HG02642 (cell line): ENCODE results near the gene SND1.

Source experiments
- ATAC-seq: cut with Tn5 transposase; IDR thresholded peaks from one replicate; pipeline ENCODE4 v1.9.1; 2021; ENCODE audit warnings: mild to moderate bottlenecking; ENCODE audit not compliant: unreplicated experiment, poor library complexity

Gene SND1

GRCh38 chr7:127760436-127761031 lies 108.5 kb downstream of the SND1 start:
- no peak for ATAC-seq

GRCh38 chr7:127761196-127761595 lies 109.2 kb downstream of the SND1 start:
- no peak for ATAC-seq

- ATAC-seq = no peak
Observed at GRCh38 chr7:127764681-127765080, 112.7 kb downstream of the SND1 start.

- no peak for ATAC-seq
Observed at GRCh38 chr7:127765150-127765549, 113.2 kb downstream of the SND1 start.

GRCh38 chr7:127766831-127767459 lies 115.0 kb downstream of the SND1 start:
- no peak for ATAC-seq

GRCh38 chr7:127768241-127768640 lies 116.2 kb downstream of the SND1 start:
- no peak for ATAC-seq

GRCh38 chr7:127769137-127769536 lies 117.1 kb downstream of the SND1 start:
- ATAC-seq = no peak

GRCh38 chr7:127769696-127770400 lies 117.9 kb downstream of the SND1 start:
- ATAC-seq = no peak

GRCh38 chr7:127770885-127771284 lies 118.9 kb downstream of the SND1 start:
- no peak for ATAC-seq

- no peak for ATAC-seq
Observed at GRCh38 chr7:127771707-127772106, 119.7 kb downstream of the SND1 start.

GRCh38 chr7:127776776-127777386 lies 124.9 kb downstream of the SND1 start:
- no peak for ATAC-seq

GRCh38 chr7:127780489-127780888 lies 128.5 kb downstream of the SND1 start:
- ATAC-seq = no peak

- no peak for ATAC-seq
Observed at GRCh38 chr7:127781081-127781480, 129.1 kb downstream of the SND1 start.

- no peak for ATAC-seq
Observed at GRCh38 chr7:127782075-127782474, 130.1 kb downstream of the SND1 start.

GRCh38 chr7:127782654-127783559 lies 130.9 kb downstream of the SND1 start:
- peak; percentile 90 for ATAC-seq

- no peak for ATAC-seq
Observed at GRCh38 chr7:127786184-127786583, 134.2 kb downstream of the SND1 start.

- ATAC-seq = no peak
Observed at GRCh38 chr7:127789031-127789430, 137.0 kb downstream of the SND1 start.

GRCh38 chr7:127791446-127792189 lies 139.6 kb downstream of the SND1 start:
- ATAC-seq = no peak

GRCh38 chr7:127792528-127793342 lies 140.7 kb downstream of the SND1 start:
- no peak for ATAC-seq
